ENCODE results near the gene PLXNA4. TPM values are rescaled to one million over a fixed set of nuclear protein-coding genes. Genes with fewer than 3 reads are reported as not detected.
"Not testable (repeated sequence)": the region's sequence is repeated elsewhere in the genome, so short reads cannot be mapped to it uniquely, and the experiment has no call there.

Gene PLXNA4
- total RNA-seq, 1 donor from 2014 or later, result 0.38 TPM

DNA sequence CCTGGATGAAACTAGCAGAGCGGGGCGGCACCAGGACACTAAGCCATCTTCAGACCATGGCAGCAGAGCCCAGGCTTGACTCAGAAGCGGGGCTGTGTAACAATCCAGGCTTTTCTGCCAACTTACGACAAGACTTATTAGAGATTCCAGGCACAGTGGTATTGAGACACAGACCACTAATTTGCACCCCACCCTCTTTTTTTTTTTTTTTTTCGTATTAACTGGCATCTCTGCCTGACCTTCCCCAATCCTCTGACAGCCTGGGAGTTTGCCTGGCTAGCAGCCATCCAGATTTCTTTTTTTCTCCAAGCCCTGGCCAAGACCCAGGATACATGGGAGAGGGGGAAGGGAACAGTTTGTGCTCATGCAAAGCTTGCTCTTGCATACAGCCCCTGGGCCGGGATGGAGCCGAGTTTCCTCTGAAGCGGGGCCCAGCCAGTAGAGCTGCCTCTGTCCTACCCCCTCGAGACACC is 182.4 kb downstream of the PLXNA4 start:
- peaks cover 3% of the 10 kb centered on the region for H3K27me3 Mint-ChIP-seq
- H3K9me3 Mint-ChIP-seq (ENCODE audit: low read depth), result no peaks in the 10 kb centered on the region
- no peak for DNase-seq (ENCODE audit: low spot score, unreplicated experiment)
- TF ChIP-seq, protein P1, sequence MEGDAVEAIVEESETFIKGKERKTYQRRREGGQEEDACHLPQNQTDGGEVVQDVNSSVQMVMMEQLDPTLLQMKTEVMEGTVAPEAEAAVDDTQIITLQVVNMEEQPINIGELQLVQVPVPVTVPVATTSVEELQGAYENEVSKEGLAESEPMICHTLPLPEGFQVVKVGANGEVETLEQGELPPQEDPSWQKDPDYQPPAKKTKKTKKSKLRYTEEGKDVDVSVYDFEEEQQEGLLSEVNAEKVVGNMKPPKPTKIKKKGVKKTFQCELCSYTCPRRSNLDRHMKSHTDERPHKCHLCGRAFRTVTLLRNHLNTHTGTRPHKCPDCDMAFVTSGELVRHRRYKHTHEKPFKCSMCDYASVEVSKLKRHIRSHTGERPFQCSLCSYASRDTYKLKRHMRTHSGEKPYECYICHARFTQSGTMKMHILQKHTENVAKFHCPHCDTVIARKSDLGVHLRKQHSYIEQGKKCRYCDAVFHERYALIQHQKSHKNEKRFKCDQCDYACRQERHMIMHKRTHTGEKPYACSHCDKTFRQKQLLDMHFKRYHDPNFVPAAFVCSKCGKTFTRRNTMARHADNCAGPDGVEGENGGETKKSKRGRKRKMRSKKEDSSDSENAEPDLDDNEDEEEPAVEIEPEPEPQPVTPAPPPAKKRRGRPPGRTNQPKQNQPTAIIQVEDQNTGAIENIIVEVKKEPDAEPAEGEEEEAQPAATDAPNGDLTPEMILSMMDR (IDR thresholded peaks at IDR 0.05; ENCODE audit: unreplicated experiment), result no peak
- no peak overlapping the region for H3K4me3 Mint-ChIP-seq (ENCODE audit: low read depth)
- H3K27ac Mint-ChIP-seq, result peak overlapping the region; percentile 72
- no peaks in the 10 kb centered on the region for H3K36me3 Mint-ChIP-seq (ENCODE audit: insufficient read depth)
- no peaks in the 10 kb centered on the region for H3K4me1 Mint-ChIP-seq (ENCODE audit: low read depth)

DNA sequence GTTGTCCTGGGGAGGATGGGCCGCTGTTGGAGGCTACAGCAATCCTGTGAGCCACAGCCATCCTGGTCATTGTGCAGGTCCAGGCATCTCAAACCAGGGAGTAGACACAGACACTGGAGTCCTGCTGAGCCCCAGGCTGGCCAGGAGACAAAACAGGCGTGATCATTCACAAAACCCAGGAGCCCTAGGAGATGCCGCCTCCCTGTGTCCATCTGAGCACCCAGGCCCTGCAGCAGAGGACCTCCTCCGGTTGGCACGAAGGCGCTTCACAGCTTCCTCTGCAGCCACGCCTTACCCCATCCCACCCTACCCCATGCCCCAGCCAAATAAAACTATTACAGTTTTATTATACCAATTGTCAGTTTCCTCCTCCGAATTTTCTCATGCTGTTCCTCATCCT is 183.6 kb downstream of the PLXNA4 start:
- Mint-ChIP-seq H3K36me3 (ENCODE audit: insufficient read depth) (no peaks in the 10 kb centered on the region), H3K27me3 (peaks cover 6% of the 10 kb centered on the region), H3K9me3 (ENCODE audit: low read depth) (no peaks in the 10 kb centered on the region), H3K4me3 (ENCODE audit: low read depth) (no peak overlapping the region), H3K4me1 (ENCODE audit: low read depth) (no peaks in the 10 kb centered on the region), H3K27ac (no peak overlapping the region)
- DNase-seq (ENCODE audit: low spot score, unreplicated experiment), result no peak
- TF ChIP-seq, protein P1 (IDR thresholded peaks at IDR 0.05; ENCODE audit: unreplicated experiment), result no peak

DNA sequence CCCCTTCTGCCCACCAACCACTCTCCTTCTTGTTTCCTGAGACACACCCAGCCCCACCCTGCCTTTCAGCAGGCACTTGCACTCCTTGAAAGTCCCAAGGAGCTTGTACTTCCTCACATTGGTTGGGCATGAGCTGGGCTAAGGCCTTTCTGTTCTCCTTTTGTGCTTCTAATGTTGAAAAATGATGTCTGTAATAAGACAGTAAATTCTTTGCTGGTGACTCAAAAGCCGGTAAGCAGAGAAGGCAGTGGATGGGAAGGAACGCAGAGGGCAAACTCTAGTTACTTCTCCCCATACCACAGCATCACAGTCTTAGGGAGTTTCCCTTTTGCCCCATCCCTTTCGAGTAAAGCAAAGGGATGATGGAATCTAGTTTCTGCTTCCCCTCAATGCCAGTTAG is 185.6 kb downstream of the PLXNA4 start:
- Mint-ChIP-seq H3K27ac (no peak overlapping the region), H3K4me1 (ENCODE audit: low read depth) (peaks cover 10% of the 10 kb centered on the region), H3K9me3 (ENCODE audit: low read depth) (no peaks in the 10 kb centered on the region), H3K27me3 (peaks cover 6% of the 10 kb centered on the region), H3K36me3 (ENCODE audit: insufficient read depth) (no peaks in the 10 kb centered on the region), H3K4me3 (ENCODE audit: low read depth) (no peak overlapping the region)
- no peak for DNase-seq (ENCODE audit: low spot score, unreplicated experiment)
- TF ChIP-seq, protein P1 (IDR thresholded peaks at IDR 0.05; ENCODE audit: unreplicated experiment), result no peak

DNA sequence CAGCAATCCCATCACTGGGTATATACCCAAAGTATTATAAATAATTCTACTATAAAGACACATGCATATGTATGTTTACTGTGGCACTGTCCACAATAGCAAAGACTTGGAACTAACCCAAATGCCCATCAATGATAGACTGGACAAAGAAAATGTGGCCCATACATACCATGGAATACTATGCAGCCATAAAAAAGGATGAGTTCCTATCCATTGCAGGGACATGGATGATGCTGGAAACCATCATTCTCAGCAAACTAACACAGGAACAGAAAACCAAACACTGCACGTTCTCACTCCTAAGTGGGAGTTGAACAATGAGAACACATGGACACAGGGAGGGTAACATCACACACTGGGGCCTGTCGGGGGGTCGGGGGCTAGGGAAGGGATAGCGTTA is 186.2 kb downstream of the PLXNA4 start:
- peak overlapping the region; percentile 67 for H3K27ac Mint-ChIP-seq
- H3K4me1 Mint-ChIP-seq (ENCODE audit: low read depth); H3K4me3 Mint-ChIP-seq (ENCODE audit: low read depth); DNase-seq (ENCODE audit: low spot score, unreplicated experiment); H3K9me3 Mint-ChIP-seq (ENCODE audit: low read depth); H3K36me3 Mint-ChIP-seq (ENCODE audit: insufficient read depth); H3K27me3 Mint-ChIP-seq: not testable (repeated sequence)

DNA sequence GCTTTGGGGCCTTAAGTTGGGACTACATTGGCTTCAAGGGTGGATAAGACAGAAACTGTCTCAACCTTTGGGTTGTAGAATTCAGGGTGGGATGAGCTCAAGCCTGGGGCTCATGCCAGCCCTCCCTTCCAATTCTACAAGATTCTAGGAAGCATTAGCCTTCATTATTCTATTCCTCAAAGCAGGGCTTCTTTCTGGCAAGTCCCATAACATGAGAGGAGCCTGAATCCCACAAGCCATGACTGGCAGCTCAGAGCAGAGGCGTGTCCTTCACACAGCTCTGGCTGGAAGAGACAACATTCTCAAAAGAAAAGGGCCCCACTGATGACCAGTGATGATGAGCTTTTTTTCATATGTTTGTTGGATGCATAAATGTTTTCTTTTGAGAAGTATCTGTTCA is 187.6 kb downstream of the PLXNA4 start:
- DNase-seq (ENCODE audit: low spot score, unreplicated experiment), result no peak
- TF ChIP-seq, protein P1 (IDR thresholded peaks at IDR 0.05; ENCODE audit: unreplicated experiment), result no peak
- no peak overlapping the region for H3K4me3 Mint-ChIP-seq (ENCODE audit: low read depth)
- no peak overlapping the region for H3K27ac Mint-ChIP-seq
- no peaks in the 10 kb centered on the region for H3K36me3 Mint-ChIP-seq (ENCODE audit: insufficient read depth)
- H3K9me3 Mint-ChIP-seq (ENCODE audit: low read depth), result no peaks in the 10 kb centered on the region
- peaks cover 6% of the 10 kb centered on the region for H3K27me3 Mint-ChIP-seq
- peaks cover 15% of the 10 kb centered on the region for H3K4me1 Mint-ChIP-seq (ENCODE audit: low read depth)

DNA sequence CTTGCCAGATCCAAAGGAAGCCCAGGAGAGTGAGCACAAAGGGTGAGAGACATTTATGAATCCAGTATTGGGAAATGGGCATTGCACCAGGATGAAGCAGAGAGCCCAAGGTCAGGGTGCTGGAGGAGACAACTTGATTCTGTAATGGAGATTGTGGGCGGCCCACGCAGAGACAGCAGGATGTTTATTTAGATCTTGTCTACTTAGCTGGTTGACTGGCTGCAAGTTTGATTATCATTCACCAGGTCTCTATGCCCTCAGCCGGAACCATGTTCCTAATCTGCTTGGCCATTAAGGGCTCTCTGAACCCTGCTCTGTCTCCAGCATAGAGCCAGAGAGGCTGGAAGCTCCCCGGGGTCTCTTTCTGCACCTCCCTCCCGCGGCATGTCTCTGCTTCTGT is 188.7 kb downstream of the PLXNA4 start:
- Mint-ChIP-seq H3K4me3 (ENCODE audit: low read depth) (no peak overlapping the region), H3K27ac (no peak overlapping the region), H3K9me3 (ENCODE audit: low read depth) (no peaks in the 10 kb centered on the region), H3K27me3 (peaks cover 6% of the 10 kb centered on the region), H3K36me3 (ENCODE audit: insufficient read depth) (no peaks in the 10 kb centered on the region), H3K4me1 (ENCODE audit: low read depth) (peaks cover 21% of the 10 kb centered on the region)
- TF ChIP-seq, protein P1 (IDR thresholded peaks at IDR 0.05; ENCODE audit: unreplicated experiment), result no peak
- DNase-seq (ENCODE audit: low spot score, unreplicated experiment), result no peak

All from progenitor cell of endocrine pancreas (in vitro differentiated cells).